ENCODE results near the gene TBC1D32.

TBC1D32 gene

GRCh38 chr6:121042766-121043165 lies 291.5 kb downstream of the TBC1D32 start:
- no peaks in the 10 kb centered on the region for H3K27me3 ChIP-seq (ENCODE audit: control insufficient read depth in 3 of 3, insufficient read depth in 3 of 3, low read depth in 1 of 3, low read length in 3 of 3)
- H3K27ac ChIP-seq (replicated peaks; ENCODE audit: low read length) = no peak overlapping the region
- H3K79me1 ChIP-seq (ENCODE audit: low read depth, low read length) = no peaks in the 10 kb centered on the region
- no peaks in the 10 kb centered on the region for H3K9me3 ChIP-seq (replicated peaks in 1 of 2; ENCODE audit: control insufficient read depth in 2 of 2, insufficient read depth in 1 of 2, low read depth in 1 of 2, low read length in 2 of 2)
- no peak for DNase-seq (ENCODE audit: low spot score)
- H4K91ac ChIP-seq (ENCODE audit: low read depth, low read length, poor library complexity) = no peak overlapping the region
- H3K36me3 ChIP-seq (replicated peaks in 1 of 2; ENCODE audit: control insufficient read depth in 2 of 2, insufficient read depth in 2 of 2, low read length in 2 of 2) = no peaks in the 10 kb centered on the region
- H2BK15ac ChIP-seq (ENCODE audit: low read length) = no peak overlapping the region
- no CpG with 5 or more reads among the region's 13 CpGs for WGBS, 2 donors (ENCODE audit: extremely low coverage in 2 of 2, insufficient read length in 2 of 2, insufficient replicate concordance in 1 of 2)
- H3K4me1 ChIP-seq (ENCODE audit: control insufficient read depth in 2 of 2, insufficient read depth in 1 of 2, low read depth in 1 of 2, low read length in 2 of 2) = no peaks in the 10 kb centered on the region
- H3K23ac ChIP-seq (ENCODE audit: low read depth, low read length, poor library complexity) = no peak overlapping the region
- H2AFZ ChIP-seq (ENCODE audit: low read length) = peak overlapping the region; percentile 59
- H4K8ac ChIP-seq (ENCODE audit: low read depth, low read length) = no peak overlapping the region
- H3K4me2 ChIP-seq (ENCODE audit: insufficient read depth, low read length, poor library complexity, severe bottlenecking) = no peak overlapping the region
- H2BK120ac ChIP-seq (ENCODE audit: low read depth, low read length) = no peak overlapping the region
- H2BK12ac ChIP-seq (ENCODE audit: low read length) = no peak overlapping the region
- H3K14ac ChIP-seq (ENCODE audit: low read length) = no peak overlapping the region
- H3K9ac ChIP-seq (ENCODE audit: low read depth, low read length, poor library complexity) = no peak overlapping the region
- H3K4ac ChIP-seq (ENCODE audit: low read length) = no peak overlapping the region
- H3K4me3 ChIP-seq (ENCODE audit: low read length in 2 of 2) = no peak overlapping the region
- H2AK5ac ChIP-seq (ENCODE audit: low read depth, low read length) = no peak overlapping the region
- no peak overlapping the region for H2BK5ac ChIP-seq (ENCODE audit: low read length)
- no peak overlapping the region for H3K18ac ChIP-seq (ENCODE audit: low read length)

- DNase-seq (ENCODE audit: low spot score) = no peak
- Histone ChIP-seq H3K4me2 (ENCODE audit: insufficient read depth, low read length, poor library complexity, severe bottlenecking) (no peak overlapping the region), H4K91ac (ENCODE audit: low read depth, low read length, poor library complexity) (no peak overlapping the region), H3K4me3 (ENCODE audit: low read length in 2 of 2) (no peak overlapping the region), H3K18ac (ENCODE audit: low read length) (no peak overlapping the region), H2BK120ac (ENCODE audit: low read depth, low read length) (no peak overlapping the region), H4K8ac (ENCODE audit: low read depth, low read length) (no peak overlapping the region), H2BK5ac (ENCODE audit: low read length) (no peak overlapping the region), H3K9ac (ENCODE audit: low read depth, low read length, poor library complexity) (no peak overlapping the region), H3K4me1 (ENCODE audit: control insufficient read depth in 2 of 2, insufficient read depth in 1 of 2, low read depth in 1 of 2, low read length in 2 of 2) (no peaks in the 10 kb centered on the region), H3K36me3 (replicated peaks in 1 of 2; ENCODE audit: control insufficient read depth in 2 of 2, insufficient read depth in 2 of 2, low read length in 2 of 2) (no peaks in the 10 kb centered on the region), H2AK5ac (ENCODE audit: low read depth, low read length) (no peak overlapping the region), H3K9me3 (replicated peaks in 1 of 2; ENCODE audit: control insufficient read depth in 2 of 2, insufficient read depth in 1 of 2, low read depth in 1 of 2, low read length in 2 of 2) (peaks cover 0 to 2% of the 10 kb centered on the region in 2 donors), H3K27ac (replicated peaks; ENCODE audit: low read length) (no peak overlapping the region), H3K14ac (ENCODE audit: low read length) (no peak overlapping the region), H3K79me1 (ENCODE audit: low read depth, low read length) (no peaks in the 10 kb centered on the region), H3K27me3 (ENCODE audit: control insufficient read depth in 3 of 3, insufficient read depth in 3 of 3, low read depth in 1 of 3, low read length in 3 of 3) (peaks cover 0 to 2% (median 0%) of the 10 kb centered on the region in 3 experiments), H3K4ac (ENCODE audit: low read length) (no peak overlapping the region), H2BK15ac (ENCODE audit: low read length) (no peak overlapping the region), H2AFZ (ENCODE audit: low read length) (no peak overlapping the region), H3K23ac (ENCODE audit: low read depth, low read length, poor library complexity) (no peak overlapping the region), H2BK12ac (ENCODE audit: low read length) (no peak overlapping the region)
- no CpG with 5 or more reads among the region's 3 CpGs for WGBS, 2 donors (ENCODE audit: extremely low coverage in 2 of 2, insufficient read length in 2 of 2, insufficient replicate concordance in 1 of 2)
Measured at GRCh38 chr6:121040831-121041230, 293.4 kb downstream of the TBC1D32 start.

DNA sequence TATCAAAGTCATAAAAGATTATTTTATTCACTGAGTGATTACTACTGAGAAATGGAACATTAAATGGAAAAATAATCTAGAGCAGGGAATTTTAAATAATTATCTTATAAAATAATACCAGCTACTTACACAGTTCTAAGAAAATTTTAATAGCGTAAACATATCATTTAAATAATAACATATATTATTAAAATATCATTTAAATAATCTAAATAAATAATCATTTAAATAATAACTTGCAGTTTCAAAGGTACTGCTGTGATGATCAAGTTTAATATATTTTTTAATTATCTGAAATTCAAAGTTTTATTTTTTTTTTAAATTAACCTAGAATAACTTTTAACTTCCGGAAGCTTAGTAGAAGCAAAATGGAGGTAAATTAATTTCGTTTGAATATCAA lies 301.2 kb downstream of the TBC1D32 start:
- DNase-seq (ENCODE audit: low spot score) = no peak
- no peak overlapping the region for H2AFZ ChIP-seq (ENCODE audit: low read length)
- no peaks in the 10 kb centered on the region for H3K79me1 ChIP-seq (ENCODE audit: low read depth, low read length)

DNA sequence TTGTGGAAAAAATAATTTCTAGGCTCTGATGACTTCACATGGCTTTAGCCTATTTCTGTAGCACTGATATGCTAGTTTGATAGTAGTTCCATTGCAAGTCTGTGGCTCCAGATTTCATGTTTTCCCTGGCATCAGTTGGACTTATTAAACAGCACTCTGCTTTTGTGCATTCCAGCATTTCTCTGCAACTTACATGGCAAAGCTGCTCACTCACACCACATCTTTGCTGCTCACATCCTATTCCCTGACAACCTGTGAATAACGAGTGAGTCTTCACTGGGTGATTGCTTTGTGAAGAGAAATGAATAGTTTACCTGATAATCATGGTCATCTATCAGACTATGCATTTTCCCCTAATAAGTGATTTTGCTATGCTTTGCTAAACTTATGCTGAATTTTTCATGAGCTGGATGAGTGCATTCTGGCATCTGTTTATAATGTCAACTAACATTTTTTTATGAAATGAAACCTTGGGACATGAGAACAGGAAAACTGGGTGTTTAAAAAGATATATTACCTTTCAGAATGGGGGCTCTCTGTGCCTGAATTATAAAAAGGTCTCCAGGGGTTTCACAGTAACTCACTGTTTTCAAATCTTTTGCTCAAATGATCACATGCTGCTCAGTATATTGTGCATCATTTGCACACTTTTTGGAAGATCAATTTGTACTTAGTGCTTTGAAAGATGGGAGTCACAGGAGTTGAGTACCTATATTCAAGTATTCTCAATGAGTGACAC lies 301.8 kb downstream of the TBC1D32 start:
- Histone ChIP-seq H3K36me3 (replicated peaks in 1 of 2; ENCODE audit: control insufficient read depth in 2 of 2, insufficient read depth in 2 of 2, low read length in 2 of 2) (no peaks in the 10 kb centered on the region), H3K79me1 (ENCODE audit: low read depth, low read length) (no peaks in the 10 kb centered on the region), H2AK5ac (ENCODE audit: low read depth, low read length) (no peak overlapping the region), H2BK5ac (ENCODE audit: low read length) (no peak overlapping the region), H3K4me1 (ENCODE audit: control insufficient read depth in 2 of 2, insufficient read depth in 1 of 2, low read depth in 1 of 2, low read length in 2 of 2) (no peaks in the 10 kb centered on the region), H3K9ac (ENCODE audit: low read depth, low read length, poor library complexity) (no peak overlapping the region), H3K4ac (ENCODE audit: low read length) (no peak overlapping the region), H3K23ac (ENCODE audit: low read depth, low read length, poor library complexity) (no peak overlapping the region), H2BK15ac (ENCODE audit: low read length) (no peak overlapping the region), H4K91ac (ENCODE audit: low read depth, low read length, poor library complexity) (no peak overlapping the region), H4K8ac (ENCODE audit: low read depth, low read length) (no peak overlapping the region), H3K18ac (ENCODE audit: low read length) (no peak overlapping the region), H3K4me3 (ENCODE audit: low read length in 2 of 2) (no peak overlapping the region), H2AFZ (ENCODE audit: low read length) (no peak overlapping the region), H3K27ac (replicated peaks; ENCODE audit: low read length) (no peak overlapping the region), H3K9me3 (replicated peaks in 1 of 2; ENCODE audit: control insufficient read depth in 2 of 2, insufficient read depth in 1 of 2, low read depth in 1 of 2, low read length in 2 of 2) (no peaks in the 10 kb centered on the region), H2BK12ac (ENCODE audit: low read length) (no peak overlapping the region), H3K4me2 (ENCODE audit: insufficient read depth, low read length, poor library complexity, severe bottlenecking) (no peak overlapping the region), H3K14ac (ENCODE audit: low read length) (no peak overlapping the region), H2BK120ac (ENCODE audit: low read depth, low read length) (no peak overlapping the region), H3K27me3 (ENCODE audit: control insufficient read depth in 3 of 3, insufficient read depth in 3 of 3, low read depth in 1 of 3, low read length in 3 of 3) (peaks cover 0 to under 1% (median 0%) of the 10 kb centered on the region in 3 experiments)
- no CpG with 5 or more reads among the region's 1 CpG for WGBS, 2 donors (ENCODE audit: extremely low coverage in 2 of 2, insufficient read length in 2 of 2, insufficient replicate concordance in 1 of 2)
- no peak for DNase-seq (ENCODE audit: low spot score)

More for the DNA sequence above, 301.2 kb downstream of the TBC1D32 start:
- Histone ChIP-seq H2BK12ac (ENCODE audit: low read length) (no peak overlapping the region), H3K27ac (replicated peaks; ENCODE audit: low read length) (no peak overlapping the region), H4K91ac (ENCODE audit: low read depth, low read length, poor library complexity) (no peak overlapping the region), H2BK5ac (ENCODE audit: low read length) (no peak overlapping the region), H3K9ac (ENCODE audit: low read depth, low read length, poor library complexity) (no peak overlapping the region), H3K4ac (ENCODE audit: low read length) (no peak overlapping the region), H3K4me3 (ENCODE audit: low read length in 2 of 2) (no peak overlapping the region), H3K18ac (ENCODE audit: low read length) (no peak overlapping the region), H3K4me2 (ENCODE audit: insufficient read depth, low read length, poor library complexity, severe bottlenecking) (no peak overlapping the region), H3K9me3 (replicated peaks in 1 of 2; ENCODE audit: control insufficient read depth in 2 of 2, insufficient read depth in 1 of 2, low read depth in 1 of 2, low read length in 2 of 2) (peaks cover 0 to 2% of the 10 kb centered on the region in 2 donors), H3K36me3 (replicated peaks in 1 of 2; ENCODE audit: control insufficient read depth in 2 of 2, insufficient read depth in 2 of 2, low read length in 2 of 2) (no peaks in the 10 kb centered on the region), H3K4me1 (ENCODE audit: control insufficient read depth in 2 of 2, insufficient read depth in 1 of 2, low read depth in 1 of 2, low read length in 2 of 2) (no peaks in the 10 kb centered on the region), H3K27me3 (ENCODE audit: control insufficient read depth in 3 of 3, insufficient read depth in 3 of 3, low read depth in 1 of 3, low read length in 3 of 3) (peaks cover 0 to 2% (median 0%) of the 10 kb centered on the region in 3 experiments), H2BK15ac (ENCODE audit: low read length) (no peak overlapping the region), H2BK120ac (ENCODE audit: low read depth, low read length) (no peak overlapping the region), H4K8ac (ENCODE audit: low read depth, low read length) (no peak overlapping the region), H2AK5ac (ENCODE audit: low read depth, low read length) (no peak overlapping the region), H3K23ac (ENCODE audit: low read depth, low read length, poor library complexity) (no peak overlapping the region), H3K14ac (ENCODE audit: low read length) (no peak overlapping the region)
- WGBS, 2 donors (ENCODE audit: extremely low coverage in 2 of 2, insufficient read length in 2 of 2, insufficient replicate concordance in 1 of 2) = no CpG with 5 or more reads among the region's 3 CpGs

Data from neuronal stem cell (in vitro differentiated cells).